ENCODE measurements around the gene HELZ2. TPM values are rescaled to one million over a fixed set of nuclear protein-coding genes. Genes with fewer than 3 reads are reported as not detected.

HELZ2 gene
- total and polyA plus RNA-seq, 3 donors from 2014 or later: 7.1 to 22.9 (median 13.5) TPM

- Histone ChIP-seq H3K36me3 (ENCODE audit: low read depth, missing control alignments) (no peaks in the 10 kb centered on the region), H3K9me3 (no peaks in the 10 kb centered on the region), H3K4me1 (peaks cover 6% of the 10 kb centered on the region), H3K27me3 (no peaks in the 10 kb centered on the region), H3K27ac (peak overlapping the region in 1 of 2 donors; percentile 40), H3K4me3 (peak overlapping the region; percentile 32 to 63)
- TF ChIP-seq CTCF (IDR thresholded peaks at IDR 0.05) (no peak), POLR2A (IDR thresholded peaks at IDR 0.05) (no peak)
- peak; percentile 84 for DNase-seq
- intact Hi-C loops (cut with DNase I; ENCODE audit: low total_unique reads): no loop called here
- WGBS, 2 donors: 3 to 6% methylated on average over 16 to 36 of the region's 37 CpGs
These were observed 20.6 kb downstream of the HELZ2 start for GRCh38 chr20:63553251-63553932.

GRCh38 chr20:63552481-63553249 is 21.4 kb downstream of the HELZ2 start:
- Histone ChIP-seq H3K4me3 (no peak overlapping the region), H3K27ac (no peak overlapping the region), H3K9me3 (no peaks in the 10 kb centered on the region), H3K36me3 (ENCODE audit: low read depth, missing control alignments) (no peaks in the 10 kb centered on the region), H3K4me1 (peaks cover 6% of the 10 kb centered on the region), H3K27me3 (no peaks in the 10 kb centered on the region)
- TF ChIP-seq POLR2A (IDR thresholded peaks at IDR 0.05): no peak
- no peak for TF ChIP-seq CTCF (IDR thresholded peaks at IDR 0.05)
- no peak for DNase-seq
- intact Hi-C loops (cut with DNase I; ENCODE audit: low total_unique reads): no loop called here
- 55 to 64% methylated on average over 15 of the region's 15 CpGs for WGBS, 2 donors

GRCh38 chr20:63551068-63551467 is 23.0 kb downstream of the HELZ2 start:
- Histone ChIP-seq H3K4me3 (no peak overlapping the region), H3K27me3 (no peaks in the 10 kb centered on the region), H3K4me1 (peaks cover 6% of the 10 kb centered on the region), H3K27ac (no peak overlapping the region), H3K36me3 (ENCODE audit: low read depth, missing control alignments) (no peaks in the 10 kb centered on the region), H3K9me3 (no peaks in the 10 kb centered on the region)
- DNase-seq: no peak
- TF ChIP-seq POLR2A (IDR thresholded peaks at IDR 0.05) (no peak), CTCF (IDR thresholded peaks at IDR 0.05) (no peak)
- WGBS, 2 donors: 41 to 47% methylated on average over 9 of the region's 9 CpGs
- intact Hi-C loops (cut with DNase I; ENCODE audit: low total_unique reads): no loop called here

- WGBS, 2 donors: 87 to 88% methylated on average over 13 to 18 of the region's 18 CpGs
- Histone ChIP-seq H3K4me3 (no peak overlapping the region), H3K27ac (no peak overlapping the region), H3K27me3 (no peaks in the 10 kb centered on the region), H3K9me3 (no peaks in the 10 kb centered on the region), H3K4me1 (peaks cover 6% of the 10 kb centered on the region), H3K36me3 (ENCODE audit: low read depth, missing control alignments) (no peaks in the 10 kb centered on the region)
- no peak for DNase-seq
- intact Hi-C loops (cut with DNase I; ENCODE audit: low total_unique reads): no loop called here
- TF ChIP-seq POLR2A (IDR thresholded peaks at IDR 0.05) (no peak), CTCF (IDR thresholded peaks at IDR 0.05) (no peak)
These were observed 24.3 kb downstream of the HELZ2 start for GRCh38 chr20:63549679-63550282.
